H9 (cell line): ENCODE data around the gene NACC2. TPM values are rescaled to one million over a fixed set of nuclear protein-coding genes. Genes with fewer than 3 reads are reported as not detected.

Experiments
- DNase-seq: peaks from one replicate; pipeline ENCODE4 v3.0.0-alpha.2; 2017
- H2AFZ ChIP-seq: one replicate; pipeline ENCODE4 v1.6.1; 2013; ENCODE audit warnings: mild to moderate bottlenecking, low read length, control low read depth, moderate library complexity
- H2AK5ac ChIP-seq: 2 replicates; pipeline ENCODE4 v1.6.1; 2013; ENCODE audit warnings: low read length, control low read depth, mixed read lengths; ENCODE audit not compliant: insufficient read length
- H2BK120ac ChIP-seq: one replicate; pipeline ENCODE4 v1.6.1; 2013; ENCODE audit warnings: low read depth, mild to moderate bottlenecking, low read length, control low read depth, inconsistent platforms; ENCODE audit not compliant: poor library complexity, severe bottlenecking
- H2BK12ac ChIP-seq: 2 replicates; pipeline ENCODE4 v1.6.1; 2013; ENCODE audit warnings: low read length, control low read depth, mixed read lengths, low read depth; ENCODE audit not compliant: insufficient read length
- H2BK15ac ChIP-seq: 2 replicates; pipeline ENCODE4 v1.6.1; 2013; ENCODE audit warnings: low read depth, low read length, control low read depth
- H2BK20ac ChIP-seq: one replicate; pipeline ENCODE4 v1.6.1; 2013; ENCODE audit warnings: low read depth, mild to moderate bottlenecking, low read length, control low read depth, inconsistent platforms; ENCODE audit not compliant: poor library complexity, severe bottlenecking
- H2BK5ac ChIP-seq: 2 replicates; pipeline ENCODE4 v1.6.1; 2013; ENCODE audit warnings: low read length, control low read depth, mixed read lengths; ENCODE audit not compliant: insufficient read length
- H3K14ac ChIP-seq: 2 replicates; pipeline ENCODE4 v1.6.1; 2013; ENCODE audit warnings: low read length, control low read depth; ENCODE audit not compliant: insufficient read depth
- H3K18ac ChIP-seq: 2 replicates; pipeline ENCODE4 v1.6.1; 2013; ENCODE audit warnings: low read depth, mild to moderate bottlenecking, mixed read lengths, low read length, control low read depth; ENCODE audit not compliant: insufficient read length
- H3K23ac ChIP-seq: 2 replicates; pipeline ENCODE4 v1.6.1; 2013; ENCODE audit warnings: low read length, control low read depth, mixed read lengths, low read depth; ENCODE audit not compliant: insufficient read length
- H3K23me2 ChIP-seq: 2 replicates; pipeline ENCODE4 v1.6.1; 2013; ENCODE audit warnings: low read depth, mild to moderate bottlenecking, mixed read lengths, low read length, control low read depth; ENCODE audit not compliant: insufficient read length, poor library complexity, severe bottlenecking
- H3K27ac ChIP-seq: 2 replicates; pipeline ENCODE4 v1.5.1; 2013; ENCODE audit warnings: low read length, control low read depth, mixed read lengths, low read depth; ENCODE audit not compliant: insufficient read length
- H3K27me3 ChIP-seq: 2 replicates; pipeline ENCODE4 v1.6.1; 2013; ENCODE audit warnings: low read length, control low read depth, inconsistent platforms; ENCODE audit not compliant: insufficient read depth
- H3K4ac ChIP-seq: 2 replicates; pipeline ENCODE4 v1.6.1; 2013; ENCODE audit warnings: low read depth, mild to moderate bottlenecking, control low read depth, inconsistent platforms, low read length, moderate library complexity
- H3K4me1 ChIP-seq: 2 replicates; pipeline ENCODE4 v1.6.1; 2013; ENCODE audit warnings: low read length, control low read depth, inconsistent platforms; ENCODE audit not compliant: insufficient read depth
- H3K4me2 ChIP-seq: 2 replicates; pipeline ENCODE4 v1.6.1; 2013; ENCODE audit warnings: low read length, control low read depth, mixed read lengths; ENCODE audit not compliant: insufficient read length, insufficient read depth
- H3K56ac ChIP-seq: 2 replicates; pipeline ENCODE4 v1.6.1; 2013; ENCODE audit warnings: low read depth, mild to moderate bottlenecking, mixed read lengths, low read length, control low read depth; ENCODE audit not compliant: insufficient read length
- H3K79me1 ChIP-seq: 2 replicates; pipeline ENCODE4 v1.6.1; 2013; ENCODE audit warnings: low read depth, mild to moderate bottlenecking, moderate library complexity, low read length, control low read depth, inconsistent platforms; ENCODE audit not compliant: insufficient read depth, poor library complexity, severe bottlenecking
- H3K79me2 ChIP-seq: 2 replicates; pipeline ENCODE4 v1.6.1; 2013; ENCODE audit warnings: low read length, control low read depth, inconsistent platforms; ENCODE audit not compliant: insufficient read depth
- H3K9ac ChIP-seq: 2 replicates; pipeline ENCODE4 v1.6.1; 2013; ENCODE audit warnings: low read length, control low read depth, mixed read lengths; ENCODE audit not compliant: insufficient read length; ENCODE audit errors: extremely low read depth
- H3K9me3 ChIP-seq: one replicate; pipeline ENCODE4 v1.6.1; 2013; ENCODE audit warnings: low read depth, low read length, inconsistent platforms; ENCODE audit not compliant: control insufficient read depth
- H3T11ph ChIP-seq: one replicate; pipeline ENCODE4 v1.6.1; 2013; ENCODE audit warnings: mild to moderate bottlenecking, low read length, control low read depth, inconsistent platforms
- H4K20me1 ChIP-seq: one replicate; pipeline ENCODE4 v1.6.1; 2013; ENCODE audit not compliant: control insufficient read depth, insufficient read length, insufficient read depth
- H4K5ac ChIP-seq: 2 replicates; pipeline ENCODE4 v1.6.1; 2013; ENCODE audit warnings: low read depth, mild to moderate bottlenecking, mixed read lengths, low read length, control low read depth; ENCODE audit not compliant: insufficient read length
- H4K8ac ChIP-seq: replicated peaks from 2 replicates; pipeline ENCODE4 v1.6.1; 2013; ENCODE audit warnings: low read length, control low read depth, mixed read lengths, low read depth; ENCODE audit not compliant: insufficient read length
- H4K91ac ChIP-seq: 2 replicates; pipeline ENCODE4 v1.6.1; 2013; ENCODE audit warnings: low read depth, mild to moderate bottlenecking, moderate library complexity, mixed read lengths, low read length, control low read depth; ENCODE audit not compliant: insufficient read length
- H3K27ac Mint-ChIP-seq, 3 experiments: 2 replicates in 2 of 3; 3 replicates in 1 of 3; pipeline ENCODE4 v1.8.0; 2020 to 2021; ENCODE audit warnings: mixed read lengths in 3 of 3, mild to moderate bottlenecking in 1 of 3, moderate library complexity in 1 of 3
- H3K27me3 Mint-ChIP-seq: 2 replicates; pipeline ENCODE4 v1.8.0; 2021; ENCODE audit warnings: low read depth, mild to moderate bottlenecking, moderate library complexity, mixed read lengths
- H3K36me3 Mint-ChIP-seq, 3 experiments: 2 replicates in 2 of 3; 3 replicates in 1 of 3; pipeline ENCODE4 v1.8.0; 2020 to 2021; ENCODE audit warnings: low read depth in 3 of 3, mixed read lengths in 3 of 3; ENCODE audit not compliant: insufficient read depth in 1 of 3
- H3K4me1 Mint-ChIP-seq, 2 experiments: 2 replicates each; pipeline ENCODE4 v1.8.0; 2020; ENCODE audit warnings: mixed read lengths in 2 of 2
- H3K4me3 Mint-ChIP-seq, 2 experiments: 2 replicates in 1 of 2; 3 replicates in 1 of 2; pipeline ENCODE4 v1.8.0; 2020 to 2021; ENCODE audit warnings: mild to moderate bottlenecking in 2 of 2, mixed read lengths in 2 of 2, moderate library complexity in 1 of 2
- H3K9me3 Mint-ChIP-seq, 2 experiments: 2 replicates in 1 of 2; 3 replicates in 1 of 2; pipeline ENCODE4 v1.8.0; 2020; ENCODE audit warnings: mild to moderate bottlenecking in 2 of 2, mixed read lengths in 2 of 2, moderate library complexity in 1 of 2
- CTCF ChIP-seq: fragments of 200-600 bp; sonication (generic); conservative IDR thresholded peaks from 3 replicates; pipeline ENCODE4 v1.8.0; 2021; ENCODE audit warnings: antibody characterized with exemption, mild to moderate bottlenecking
- WGBS: extraction: QIAGEN DNeasy Blood & Tissue Kit; methylation state at CpG from one replicate; pipeline ENCODE4 v1.1.7; 2013; ENCODE audit warnings: missing lambda C conversion rate, low lambda C conversion rate, mixed read lengths; ENCODE audit not compliant: insufficient read length; ENCODE audit errors: extremely low coverage; 5-methylcytosine and 5-hydroxymethylcytosine counted together
- total RNA-seq: library from RNA; stranded (reverse); gene quantifications from 2 replicates; pipeline ENCODE4 v1.2.1, GENCODE V29; 2021

Gene NACC2
- total RNA-seq, 1 experiment from 2014 or later, result 11.5 TPM

- no peak for TF ChIP-seq CTCF
- Mint-ChIP-seq H3K27ac (no peak overlapping the region), H3K36me3 (no peaks in the 10 kb centered on the region), H3K27me3 (no peaks in the 10 kb centered on the region), H3K4me3 (no peak overlapping the region), H3K9me3 (no peaks in the 10 kb centered on the region; a peak in 1 of 5 replicates), H3K4me1 (peaks cover 11 to 35% of the 10 kb centered on the region in 2 experiments)
- Histone ChIP-seq H3K27ac (no peak overlapping the region), H2BK120ac (no peak overlapping the region), H4K8ac (no peak overlapping the region), H2AFZ (no peak overlapping the region), H4K5ac (no peak overlapping the region), H3K79me1 (no peaks in the 10 kb centered on the region), H3K23me2 (no peaks in the 10 kb centered on the region), H2BK12ac (no peak overlapping the region), H3T11ph (no peak overlapping the region), H3K56ac (no peak overlapping the region), H3K14ac (no peak overlapping the region), H2BK15ac (no peak overlapping the region), H3K9me3 (no peaks in the 10 kb centered on the region), H3K4me1 (no peaks in the 10 kb centered on the region), H3K27me3 (no peaks in the 10 kb centered on the region), H3K4me2 (no peak overlapping the region), H3K79me2 (no peaks in the 10 kb centered on the region), H3K23ac (no peak overlapping the region), H3K9ac (no peak overlapping the region), H2BK5ac (no peak overlapping the region), H3K4ac (no peak overlapping the region), H4K20me1 (no peaks in the 10 kb centered on the region), H3K18ac (no peak overlapping the region), H4K91ac (no peak overlapping the region), H2BK20ac (no peak overlapping the region), H2AK5ac (no peak overlapping the region)
- WGBS, result no CpG with 5 or more reads among the region's 10 CpGs
- DNase-seq, result no peak
These were observed 97.1 kb downstream of the NACC2 start for GRCh38 chr9:135998016-135998380.
